GM23338 (cell line): ENCODE results near the gene DPH6. TPM values are rescaled to one million over a fixed set of nuclear protein-coding genes. Genes with fewer than 3 reads are reported as not detected.

Experiments
- ATAC-seq: fragments of 200-7000 bp; cut with Tn5 transposase; 3 replicates; pipeline ENCODE4 v1.9.1; 2020
- DNase-seq: peaks from one replicate; pipeline ENCODE4 v3.0.0-alpha.2; 2015; ENCODE audit warnings: low spot score
- H2AFZ ChIP-seq: fragments of 200-600 bp; sonication (generic); 2 replicates; pipeline ENCODE4 v1.8.0; 2016; ENCODE audit warnings: antibody characterized with exemption, mild to moderate bottlenecking, moderate library complexity
- H3F3A ChIP-seq: fragments of 200-600 bp; sonication (generic); replicated peaks from 2 replicates; pipeline ENCODE4 v1.8.0; 2017; ENCODE audit warnings: antibody characterized with exemption, mixed run types, low read depth
- H3K27ac ChIP-seq: fragments of 200-600 bp; sonication (generic); 2 replicates; pipeline ENCODE4 v1.6.1; 2016; ENCODE audit warnings: low read depth
- H3K27me3 ChIP-seq: fragments of 200-600 bp; sonication (generic); 2 replicates; pipeline ENCODE4 v1.8.0; 2016; ENCODE audit warnings: mild to moderate bottlenecking, mixed run types, moderate library complexity; ENCODE audit not compliant: insufficient read depth
- H3K36me3 ChIP-seq: fragments of 200-600 bp; sonication (generic); 2 replicates; pipeline ENCODE4 v1.8.0; 2016; ENCODE audit warnings: mild to moderate bottlenecking; ENCODE audit not compliant: insufficient read depth
- H3K4me1 ChIP-seq: fragments of 200-600 bp; sonication (generic); 2 replicates; pipeline ENCODE4 v1.8.0; 2016; ENCODE audit warnings: mild to moderate bottlenecking, moderate library complexity; ENCODE audit not compliant: insufficient read depth
- H3K4me2 ChIP-seq: fragments of 200-600 bp; sonication (generic); 2 replicates; pipeline ENCODE4 v1.7.1; 2017; ENCODE audit warnings: mixed run types
- H3K4me3 ChIP-seq: fragments of 200-600 bp; sonication (generic); 2 replicates; pipeline ENCODE4 v1.6.1; 2016; ENCODE audit warnings: mixed run types
- H3K79me2 ChIP-seq: fragments of 200-600 bp; sonication (generic); replicated peaks from 2 replicates; pipeline ENCODE4 v1.8.0; 2017; ENCODE audit warnings: mild to moderate bottlenecking; ENCODE audit not compliant: insufficient read depth
- H3K9me2 ChIP-seq: fragments of 200-600 bp; sonication (generic); 2 replicates; pipeline ENCODE4 v1.8.0; 2017; ENCODE audit not compliant: insufficient read depth
- H4K20me1 ChIP-seq: fragments of 200-600 bp; sonication (generic); replicated peaks from 2 replicates; pipeline ENCODE4 v1.8.0; 2017; ENCODE audit warnings: mild to moderate bottlenecking; ENCODE audit not compliant: insufficient read depth
- H3K27ac Mint-ChIP-seq: 2 replicates; pipeline ENCODE4 v1.8.0; 2020; ENCODE audit warnings: inconsistent platforms, mild to moderate bottlenecking, moderate library complexity, mixed read lengths
- H3K27me3 Mint-ChIP-seq: 3 replicates; pipeline ENCODE4 v1.8.0; 2022; ENCODE audit warnings: low read depth, mild to moderate bottlenecking, moderate library complexity, mixed read lengths, inconsistent platforms; ENCODE audit not compliant: insufficient read depth, poor library complexity
- H3K36me3 Mint-ChIP-seq: 3 replicates; pipeline ENCODE4 v1.8.0; 2021; ENCODE audit warnings: low read depth, mild to moderate bottlenecking, inconsistent platforms, moderate library complexity, mixed read lengths
- H3K4me1 Mint-ChIP-seq: 3 replicates; pipeline ENCODE4 v1.8.0; 2020; ENCODE audit warnings: mild to moderate bottlenecking, inconsistent platforms, mixed read lengths
- H3K4me3 Mint-ChIP-seq: 3 replicates; pipeline ENCODE4 v1.8.0; 2021; ENCODE audit warnings: moderate library complexity, mild to moderate bottlenecking, inconsistent platforms, mixed read lengths
- H3K9me3 Mint-ChIP-seq: 3 replicates; pipeline ENCODE4 v1.8.0; 2020; ENCODE audit warnings: moderate library complexity, mild to moderate bottlenecking, inconsistent platforms, mixed read lengths
- JUNB ChIP-seq: IDR thresholded peaks from one replicate; pipeline ENCODE4 v1.6.1; 2016; ENCODE audit warnings: antibody characterized with exemption; ENCODE audit not compliant: unreplicated experiment
- REST ChIP-seq: IDR thresholded peaks from one replicate; pipeline ENCODE4 v1.6.1; 2018; ENCODE audit warnings: antibody characterized with exemption; ENCODE audit not compliant: unreplicated experiment
- STAT1 ChIP-seq: IDR thresholded peaks from one replicate; pipeline ENCODE4 v1.6.1; 2016; ENCODE audit warnings: antibody characterized with exemption; ENCODE audit not compliant: unreplicated experiment
- ZNF114 ChIP-seq: fragments of 250-450 bp; sonication (Bioruptor Pico); IDR thresholded peaks from 2 replicates; pipeline ENCODE4 v1.5.0; 2020; ENCODE audit warnings: mild to moderate bottlenecking, moderate library complexity
- ZNF331 ChIP-seq: fragments of 250-450 bp; sonication (Bioruptor Pico); IDR thresholded peaks from 2 replicates; pipeline ENCODE4 v1.5.0; 2020; ENCODE audit warnings: low read depth, mild to moderate bottlenecking, moderate library complexity
- polyA plus RNA-seq: library from polyadenylated mRNA; unstranded; fragments of >200 nt; fragmentation: Nextera tagmentation; extraction: Ambion mirVana; gene quantifications from 2 replicates; pipeline ENCODE4 v1.2.1, GENCODE V29; 2016
- total RNA-seq: library from RNA; depleted of rRNA; stranded (reverse); fragments of >200 nt; shearing (Covaris generic); gene quantifications from 2 replicates; pipeline ENCODE4 v1.2.3, GENCODE V29; 2014
- TF ChIP-seq, protein P1 (sequence below): fragments of 250-450 bp; sonication (Bioruptor Pico); IDR thresholded peaks from 2 replicates; pipeline ENCODE4 v1.5.0; 2020; ENCODE audit warnings: mild to moderate bottlenecking, moderate library complexity
- TF ChIP-seq, protein P2 (sequence below), 2 experiments: fragments of 200-600 bp in 1 of 2; sonication (generic) in 1 of 2; conservative IDR thresholded peaks; 2 replicates each; pipeline versions ENCODE4 v1.5.1 to v1.6.1; 2016 to 2017; ENCODE audit warnings: antibody characterized with exemption in 2 of 2, low read depth in 2 of 2, mild to moderate bottlenecking in 2 of 2, moderate library complexity in 1 of 2
- TF ChIP-seq, protein P3 (sequence below): IDR thresholded peaks from 2 replicates; pipeline ENCODE4 v1.6.1; 2016; ENCODE audit warnings: antibody characterized with exemption

The DPH6 gene
- total and polyA plus RNA-seq, 2 experiments from 2014 or later: 37.9 to 46.9 TPM

GRCh38 chr15:35519541-35520149 lies 26.3 kb downstream of the DPH6 start:
- TF ChIP-seq, protein P1, sequence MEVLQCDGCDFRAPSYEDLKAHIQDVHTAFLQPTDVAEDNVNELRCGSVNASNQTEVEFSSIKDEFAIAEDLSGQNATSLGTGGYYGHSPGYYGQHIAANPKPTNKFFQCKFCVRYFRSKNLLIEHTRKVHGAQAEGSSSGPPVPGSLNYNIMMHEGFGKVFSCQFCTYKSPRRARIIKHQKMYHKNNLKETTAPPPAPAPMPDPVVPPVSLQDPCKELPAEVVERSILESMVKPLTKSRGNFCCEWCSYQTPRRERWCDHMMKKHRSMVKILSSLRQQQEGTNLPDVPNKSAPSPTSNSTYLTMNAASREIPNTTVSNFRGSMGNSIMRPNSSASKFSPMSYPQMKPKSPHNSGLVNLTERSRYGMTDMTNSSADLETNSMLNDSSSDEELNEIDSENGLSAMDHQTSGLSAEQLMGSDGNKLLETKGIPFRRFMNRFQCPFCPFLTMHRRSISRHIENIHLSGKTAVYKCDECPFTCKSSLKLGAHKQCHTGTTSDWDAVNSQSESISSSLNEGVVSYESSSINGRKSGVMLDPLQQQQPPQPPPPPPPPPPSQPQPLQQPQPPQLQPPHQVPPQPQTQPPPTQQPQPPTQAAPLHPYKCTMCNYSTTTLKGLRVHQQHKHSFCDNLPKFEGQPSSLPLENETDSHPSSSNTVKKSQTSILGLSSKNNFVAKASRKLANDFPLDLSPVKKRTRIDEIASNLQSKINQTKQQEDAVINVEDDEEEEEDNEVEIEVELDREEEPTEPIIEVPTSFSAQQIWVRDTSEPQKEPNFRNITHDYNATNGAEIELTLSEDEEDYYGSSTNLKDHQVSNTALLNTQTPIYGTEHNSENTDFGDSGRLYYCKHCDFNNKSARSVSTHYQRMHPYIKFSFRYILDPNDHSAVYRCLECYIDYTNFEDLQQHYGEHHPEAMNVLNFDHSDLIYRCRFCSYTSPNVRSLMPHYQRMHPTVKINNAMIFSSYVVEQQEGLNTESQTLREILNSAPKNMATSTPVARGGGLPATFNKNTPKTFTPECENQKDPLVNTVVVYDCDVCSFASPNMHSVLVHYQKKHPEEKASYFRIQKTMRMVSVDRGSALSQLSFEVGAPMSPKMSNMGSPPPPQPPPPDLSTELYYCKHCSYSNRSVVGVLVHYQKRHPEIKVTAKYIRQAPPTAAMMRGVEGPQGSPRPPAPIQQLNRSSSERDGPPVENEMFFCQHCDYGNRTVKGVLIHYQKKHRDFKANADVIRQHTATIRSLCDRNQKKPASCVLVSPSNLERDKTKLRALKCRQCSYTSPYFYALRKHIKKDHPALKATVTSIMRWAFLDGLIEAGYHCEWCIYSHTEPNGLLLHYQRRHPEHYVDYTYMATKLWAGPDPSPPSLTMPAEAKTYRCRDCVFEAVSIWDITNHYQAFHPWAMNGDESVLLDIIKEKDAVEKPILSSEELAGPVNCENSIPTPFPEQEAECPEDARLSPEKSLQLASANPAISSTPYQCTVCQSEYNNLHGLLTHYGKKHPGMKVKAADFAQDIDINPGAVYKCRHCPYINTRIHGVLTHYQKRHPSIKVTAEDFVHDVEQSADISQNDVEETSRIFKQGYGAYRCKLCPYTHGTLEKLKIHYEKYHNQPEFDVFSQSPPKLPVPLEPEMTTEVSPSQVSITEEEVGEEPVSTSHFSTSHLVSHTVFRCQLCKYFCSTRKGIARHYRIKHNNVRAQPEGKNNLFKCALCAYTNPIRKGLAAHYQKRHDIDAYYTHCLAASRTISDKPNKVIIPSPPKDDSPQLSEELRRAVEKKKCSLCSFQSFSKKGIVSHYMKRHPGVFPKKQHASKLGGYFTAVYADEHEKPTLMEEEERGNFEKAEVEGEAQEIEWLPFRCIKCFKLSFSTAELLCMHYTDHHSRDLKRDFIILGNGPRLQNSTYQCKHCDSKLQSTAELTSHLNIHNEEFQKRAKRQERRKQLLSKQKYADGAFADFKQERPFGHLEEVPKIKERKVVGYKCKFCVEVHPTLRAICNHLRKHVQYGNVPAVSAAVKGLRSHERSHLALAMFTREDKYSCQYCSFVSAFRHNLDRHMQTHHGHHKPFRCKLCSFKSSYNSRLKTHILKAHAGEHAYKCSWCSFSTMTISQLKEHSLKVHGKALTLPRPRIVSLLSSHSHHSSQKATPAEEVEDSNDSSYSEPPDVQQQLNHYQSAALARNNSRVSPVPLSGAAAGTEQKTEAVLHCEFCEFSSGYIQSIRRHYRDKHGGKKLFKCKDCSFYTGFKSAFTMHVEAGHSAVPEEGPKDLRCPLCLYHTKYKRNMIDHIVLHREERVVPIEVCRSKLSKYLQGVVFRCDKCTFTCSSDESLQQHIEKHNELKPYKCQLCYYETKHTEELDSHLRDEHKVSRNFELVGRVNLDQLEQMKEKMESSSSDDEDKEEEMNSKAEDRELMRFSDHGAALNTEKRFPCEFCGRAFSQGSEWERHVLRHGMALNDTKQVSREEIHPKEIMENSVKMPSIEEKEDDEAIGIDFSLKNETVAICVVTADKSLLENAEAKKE: no peak
- TF ChIP-seq, protein P2, sequence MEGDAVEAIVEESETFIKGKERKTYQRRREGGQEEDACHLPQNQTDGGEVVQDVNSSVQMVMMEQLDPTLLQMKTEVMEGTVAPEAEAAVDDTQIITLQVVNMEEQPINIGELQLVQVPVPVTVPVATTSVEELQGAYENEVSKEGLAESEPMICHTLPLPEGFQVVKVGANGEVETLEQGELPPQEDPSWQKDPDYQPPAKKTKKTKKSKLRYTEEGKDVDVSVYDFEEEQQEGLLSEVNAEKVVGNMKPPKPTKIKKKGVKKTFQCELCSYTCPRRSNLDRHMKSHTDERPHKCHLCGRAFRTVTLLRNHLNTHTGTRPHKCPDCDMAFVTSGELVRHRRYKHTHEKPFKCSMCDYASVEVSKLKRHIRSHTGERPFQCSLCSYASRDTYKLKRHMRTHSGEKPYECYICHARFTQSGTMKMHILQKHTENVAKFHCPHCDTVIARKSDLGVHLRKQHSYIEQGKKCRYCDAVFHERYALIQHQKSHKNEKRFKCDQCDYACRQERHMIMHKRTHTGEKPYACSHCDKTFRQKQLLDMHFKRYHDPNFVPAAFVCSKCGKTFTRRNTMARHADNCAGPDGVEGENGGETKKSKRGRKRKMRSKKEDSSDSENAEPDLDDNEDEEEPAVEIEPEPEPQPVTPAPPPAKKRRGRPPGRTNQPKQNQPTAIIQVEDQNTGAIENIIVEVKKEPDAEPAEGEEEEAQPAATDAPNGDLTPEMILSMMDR (conservative IDR thresholded peaks at IDR 0.05; ENCODE audit: low read depth in 2 of 2): peak; percentile 61 to 90
- peak; percentile 75 for DNase-seq
- peak overlapping the region; percentile 81 for H3K27ac Mint-ChIP-seq

DNA sequence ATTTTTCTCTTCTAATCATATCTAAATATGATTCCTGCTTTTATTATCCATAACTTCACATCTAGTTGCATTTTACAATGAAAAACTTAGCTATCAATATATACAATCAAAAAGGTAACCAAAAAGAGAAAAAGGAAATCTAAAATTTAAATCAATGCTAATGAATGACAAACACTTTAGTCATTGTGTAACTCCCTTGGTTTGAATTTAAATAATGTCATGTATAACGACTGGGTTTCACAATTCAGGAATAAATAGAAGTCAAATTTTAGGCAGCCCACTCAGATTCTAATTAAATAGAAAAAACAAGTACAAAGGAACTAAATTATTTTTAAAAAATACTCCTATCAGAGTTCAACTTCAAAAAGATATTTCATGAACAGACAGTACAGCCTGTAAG lies 26.9 kb downstream of the DPH6 start:
- DNase-seq (no peak), ATAC-seq (no peak)
- Histone ChIP-seq H2AFZ (no peak overlapping the region), H4K20me1 (no peaks in the 10 kb centered on the region), H3F3A (no peaks in the 10 kb centered on the region), H3K4me1 (peaks cover 37% of the 10 kb centered on the region), H3K36me3 (no peaks in the 10 kb centered on the region), H3K79me2 (no peaks in the 10 kb centered on the region), H3K9me2 (no peaks in the 10 kb centered on the region), H3K27me3 (no peaks in the 10 kb centered on the region), H3K4me3 (no peak overlapping the region), H3K4me2 (peak overlapping the region; percentile 16), H3K27ac (no peak overlapping the region)
- Mint-ChIP-seq H3K36me3 (no peaks in the 10 kb centered on the region), H3K27ac (peak overlapping the region; percentile 81), H3K4me3 (peak overlapping the region; percentile 43; the same call in 2 of the 3 replicates), H3K9me3 (no peaks in the 10 kb centered on the region), H3K4me1 (peaks cover 34% of the 10 kb centered on the region), H3K27me3 (no peaks in the 10 kb centered on the region)
- no peak for TF ChIP-seq ZNF331
- no peak for TF ChIP-seq REST
- no peak for TF ChIP-seq JUNB
- TF ChIP-seq, protein P3, sequence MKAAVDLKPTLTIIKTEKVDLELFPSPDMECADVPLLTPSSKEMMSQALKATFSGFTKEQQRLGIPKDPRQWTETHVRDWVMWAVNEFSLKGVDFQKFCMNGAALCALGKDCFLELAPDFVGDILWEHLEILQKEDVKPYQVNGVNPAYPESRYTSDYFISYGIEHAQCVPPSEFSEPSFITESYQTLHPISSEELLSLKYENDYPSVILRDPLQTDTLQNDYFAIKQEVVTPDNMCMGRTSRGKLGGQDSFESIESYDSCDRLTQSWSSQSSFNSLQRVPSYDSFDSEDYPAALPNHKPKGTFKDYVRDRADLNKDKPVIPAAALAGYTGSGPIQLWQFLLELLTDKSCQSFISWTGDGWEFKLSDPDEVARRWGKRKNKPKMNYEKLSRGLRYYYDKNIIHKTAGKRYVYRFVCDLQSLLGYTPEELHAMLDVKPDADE: no peak
- TF ChIP-seq ZNF114 (CRISPR knock-in tag): no peak
- no peak for TF ChIP-seq STAT1

More at GRCh38 chr15:35519541-35520149, 26.3 kb downstream of the DPH6 start:
- Mint-ChIP-seq H3K36me3 (no peaks in the 10 kb centered on the region), H3K9me3 (no peaks in the 10 kb centered on the region), H3K4me1 (peaks cover 34% of the 10 kb centered on the region), H3K4me3 (no peak overlapping the region), H3K27me3 (no peaks in the 10 kb centered on the region)
- Histone ChIP-seq H3K4me3 (no peak overlapping the region), H3K27me3 (no peaks in the 10 kb centered on the region), H3F3A (no peaks in the 10 kb centered on the region), H3K4me2 (peak overlapping the region; percentile 16), H3K36me3 (no peaks in the 10 kb centered on the region), H3K4me1 (peaks cover 37% of the 10 kb centered on the region), H3K27ac (no peak overlapping the region), H3K79me2 (no peaks in the 10 kb centered on the region), H3K9me2 (no peaks in the 10 kb centered on the region), H2AFZ (no peak overlapping the region), H4K20me1 (no peaks in the 10 kb centered on the region)
- ATAC-seq: peak; percentile 56
